Heart left ventricle (tissue), 16 donors: Measurements from ENCODE around the gene GH2. TPM values are rescaled to one million over a fixed set of nuclear protein-coding genes. Genes with fewer than 3 reads are reported as not detected.
"Not testable (repeated sequence)": the region's sequence is repeated elsewhere in the genome, so short reads cannot be mapped to it uniquely, and the experiment has no call there.

ENCODE experiments used
- ATAC-seq, 4 donors: fragments of 200-7000 bp; cut with Tn5 transposase; one replicate each; pipeline ENCODE4 v1.9.1; 2020 to 2022; ENCODE audit warnings: moderate library complexity in 4 of 4, mild to moderate bottlenecking in 3 of 4, moderate number of reproducible peaks in 1 of 4
- DNase-seq, 5 donors: peaks; one replicate each; pipeline ENCODE4 v3.0.0-alpha.2; 2020
- H3K27ac ChIP-seq, 12 donors: fragments of 200-600 bp; sonication (generic) in 4 of 12; one replicate each; pipeline versions ENCODE4 v1.5.0 to v1.8.0; 2016 to 2022; ENCODE audit warnings: mild to moderate bottlenecking in 2 of 12
- H3K27me3 ChIP-seq, 9 donors: fragments of 200-600 bp; sonication (generic) in 2 of 9; one replicate each; pipeline versions ENCODE4 v1.5.1 to v1.8.0; 2016 to 2022; ENCODE audit warnings: mild to moderate bottlenecking in 3 of 9
- H3K36me3 ChIP-seq, 9 donors: fragments of 200-600 bp; sonication (generic) in 2 of 9; one replicate each; pipeline versions ENCODE4 v1.5.0 to v1.8.0; 2018 to 2022; ENCODE audit warnings: mild to moderate bottlenecking in 2 of 9
- H3K4me1 ChIP-seq, 12 donors: fragments of 200-600 bp; sonication (generic) in 4 of 12; one replicate each; pipeline versions ENCODE4 v1.5.0 to v1.8.0; 2016 to 2022; ENCODE audit warnings: mild to moderate bottlenecking in 3 of 12
- H3K4me3 ChIP-seq, 12 donors: fragments of 200-600 bp; sonication (generic) in 4 of 12; one replicate each; pipeline versions ENCODE4 v1.5.0 to v1.8.0; 2017 to 2022; ENCODE audit warnings: mild to moderate bottlenecking in 9 of 12, moderate library complexity in 4 of 12
- H3K9me3 ChIP-seq, 12 donors: fragments of 200-600 bp; sonication (generic) in 4 of 12; one replicate each; pipeline versions ENCODE4 v1.5.0 to v1.8.0; 2016 to 2022; ENCODE audit warnings: mild to moderate bottlenecking in 1 of 12
- CTCF ChIP-seq, 12 donors: fragments of 200-600 bp; sonication (generic) in 4 of 12; IDR thresholded peaks; one replicate each; pipeline versions ENCODE4 v1.5.0 to v1.8.0; 2018 to 2022; ENCODE audit warnings: antibody characterized with exemption in 12 of 12, mild to moderate bottlenecking in 5 of 12
- POLR2A ChIP-seq, 2 donors: fragments of 450-650 bp; IDR thresholded peaks; one replicate each; pipeline ENCODE4 v1.6.1; 2017; ENCODE audit warnings: antibody characterized with exemption in 2 of 2, mild to moderate bottlenecking in 2 of 2, moderate library complexity in 2 of 2
- WGBS, 4 donors: extraction: QIAGEN DNeasy Blood & Tissue Kit in 2 of 4; methylation state at CpG; one replicate each; pipeline versions ENCODE4 v1.1.5 to v1.1.7; 2013 to 2018; 5-methylcytosine and 5-hydroxymethylcytosine counted together
- intact Hi-C, 10 donors: fragments of 100-400 bp; cut with DNase I; formaldehyde crosslinking; loops; one replicate each; pipeline versions ENCODE4 v1.11.1 to v1.14.2; 2022
- polyA plus RNA-seq, 2 donors: library from polyadenylated mRNA; stranded (reverse); fragments of 200-250 nt; gene quantifications; one replicate each; pipeline ENCODE4 v1.2.3, GENCODE V29; 2013
- total RNA-seq, 9 donors: library from RNA; depleted of rRNA in 2 of 9; stranded (reverse); fragments of >200 nt in 2 of 9; fragmentation: NEBNext Ultra II Directional in 3 of 9; extraction: Animal tissue kit (Norgen Biotek cat#: 25700) in 3 of 9; gene quantifications; one replicate each; pipeline versions ENCODE4 v1.1.0 to v1.2.4, GENCODE V29; 2016 to 2023
- donor health status: ischemic (EF 13 %, LVEDD 7.1; RV severe dilation, severe dysfunction).
- donor health status: healthy with polysubstance abuse.
- donor health status: DM: no; HTN: yes; CAD: no.
- donor health status: DM: no; HTN: no; CAD: no.
- donor health status: ischemic (EF 25% LVEDD 6.9; RV normal size, moderate dysfunction).
- donor health status: ischemic (EF 25% LVEDD 5.7; RV mildly dilated, moderate dysfunction).
- donor health status: healthy.
- donor health status: DM: yes; HTN: yes; CAD: no.
- donor health status: ischemic (EF 35%, LVEDD 5.7; RV mildly dilated, moderate dysfunction).
- donor health status: nonischemic (EF 11% LVEDD 7.7; RV severe dilation, severe dysfunction).
- donor health status: DM: yes; HTN: yes; CAD: no.
- donor health status: PGD.
- donor health status: ischemic (EF 29% LVEDD 5.4; RV normal size, mild dysfunction).
- donor health status: nonischemic (EF 23%, LVEDD 6.1; RV moderate dilation, normal function).

The GH2 gene
- total and polyA plus RNA-seq, 11 donors = not detected

GRCh38 chr17:63880706-63881105 is 1.0 kb downstream of the GH2 start:
- TF ChIP-seq CTCF (IDR thresholded peaks at IDR 0.05) = no peak
- no peak for TF ChIP-seq POLR2A (IDR thresholded peaks at IDR 0.05)
- DNase-seq = no peak
- 73 to 81% (median 78%) methylated on average over 8 to 12 of the region's 12 CpGs for WGBS, 4 donors

GRCh38 chr17:63878413-63878812 is 3.3 kb downstream of the GH2 start:
- H3K4me1 ChIP-seq, H3K27ac ChIP-seq, intact Hi-C loops, DNase-seq, H3K4me3 ChIP-seq, H3K36me3 ChIP-seq, ATAC-seq, H3K9me3 ChIP-seq, H3K27me3 ChIP-seq: not testable (repeated sequence)
- 88 to 91% (median 90%) methylated on average over 9 of the region's 9 CpGs for WGBS, 4 donors

More at GRCh38 chr17:63880706-63881105, 1.0 kb downstream of the GH2 start:
- no peaks in the 10 kb centered on the region for H3K9me3 ChIP-seq
- H3K27me3 ChIP-seq = no peaks in the 10 kb centered on the region
- intact Hi-C loops = no loop called here
- no peaks in the 10 kb centered on the region for H3K4me1 ChIP-seq
- H3K36me3 ChIP-seq = no peaks in the 10 kb centered on the region
- no peak for ATAC-seq
- H3K4me3 ChIP-seq = no peak overlapping the region
- H3K27ac ChIP-seq = no peak overlapping the region

GRCh38 chr17:63874693-63875092 is 7.1 kb downstream of the GH2 start:
- H3K36me3 ChIP-seq, H3K9me3 ChIP-seq, DNase-seq, H3K4me1 ChIP-seq, H3K27ac ChIP-seq, intact Hi-C loops, H3K27me3 ChIP-seq, H3K4me3 ChIP-seq, ATAC-seq: not testable (repeated sequence)
- 73 to 88% (median 80%) methylated on average over 5 to 6 of the region's 6 CpGs for WGBS, 4 donors

GRCh38 chr17:63874061-63874626 is 7.6 kb downstream of the GH2 start:
- H3K4me1 ChIP-seq, H3K27ac ChIP-seq, ATAC-seq, H3K36me3 ChIP-seq, H3K27me3 ChIP-seq, H3K9me3 ChIP-seq, H3K4me3 ChIP-seq, DNase-seq, intact Hi-C loops: not testable (repeated sequence)
- 67 to 80% (median 71%) methylated on average over 5 to 6 of the region's 8 CpGs for WGBS, 4 donors

GRCh38 chr17:63873577-63873976 is 8.2 kb downstream of the GH2 start, which contains the start of gene CSH2:
CSH2 (minus strand) TSS chr17:63873677; CDS start chr17:63873614, 63 bp downstream.
- H3K4me1 ChIP-seq, H3K4me3 ChIP-seq, H3K36me3 ChIP-seq, DNase-seq, H3K27ac ChIP-seq, ATAC-seq, H3K27me3 ChIP-seq, H3K9me3 ChIP-seq, intact Hi-C loops: not testable (repeated sequence)
- WGBS, 4 donors = 86% methylated on average over 7 of the region's 7 CpGs; no CpG with 5 or more reads in 2 of the 4 donors

- intact Hi-C loops, H3K4me1 ChIP-seq, DNase-seq, ATAC-seq, H3K27me3 ChIP-seq, H3K27ac ChIP-seq, H3K36me3 ChIP-seq, H3K9me3 ChIP-seq, H3K4me3 ChIP-seq: not testable (repeated sequence)
- 91 to 93% (median 93%) methylated on average over 12 of the region's 15 CpGs for WGBS, 4 donors
Measured at GRCh38 chr17:63871646-63872365, 9.9 kb downstream of the GH2 start.

GRCh38 chr17:63870292-63870665 is 11.5 kb downstream of the GH2 start:
- H3K27ac ChIP-seq, H3K4me1 ChIP-seq, H3K9me3 ChIP-seq, H3K27me3 ChIP-seq, DNase-seq, ATAC-seq, H3K36me3 ChIP-seq, H3K4me3 ChIP-seq, intact Hi-C loops: not testable (repeated sequence)
- WGBS, 4 donors = 87 to 93% (median 90%) methylated on average over 4 of the region's 4 CpGs
